Esophagus muscularis mucosa (tissue), 4 donors: Measurements from ENCODE around the gene COL8A2. TPM values are rescaled to one million over a fixed set of nuclear protein-coding genes. Genes with fewer than 3 reads are reported as not detected.

ENCODE experiments used
- DNase-seq: peaks from one replicate; pipeline ENCODE4 v3.0.0-alpha.2; 2017; ENCODE audit errors: extremely low spot score
- H3K27ac ChIP-seq, 4 donors: fragments of 200-600 bp; sonication (generic); replicated peaks in 1 of 4; 1 replicate in 3 of 4; 2 replicates in 1 of 4; pipeline ENCODE4 v1.5.1; 2016 to 2019; ENCODE audit warnings: mild to moderate bottlenecking in 1 of 4
- H3K27me3 ChIP-seq, 4 donors: fragments of 200-600 bp; sonication (generic); one replicate each; pipeline versions ENCODE4 v1.5.1 to v1.6.0; 2016 to 2019
- H3K36me3 ChIP-seq, 4 donors: fragments of 200-600 bp; sonication (generic); one replicate each; pipeline ENCODE4 v1.5.1; 2016 to 2019
- H3K4me1 ChIP-seq, 4 donors: fragments of 200-600 bp; sonication (generic); one replicate each; pipeline ENCODE4 v1.5.1; 2016 to 2019
- H3K4me3 ChIP-seq, 4 donors: fragments of 200-600 bp; sonication (generic); 1 replicate in 2 of 4; 2 replicates in 2 of 4; pipeline ENCODE4 v1.5.1; 2016 to 2019; ENCODE audit warnings: mild to moderate bottlenecking in 4 of 4, moderate library complexity in 1 of 4
- H3K9me3 ChIP-seq, 4 donors: fragments of 200-600 bp; sonication (generic); 1 replicate in 3 of 4; 2 replicates in 1 of 4; pipeline ENCODE4 v1.5.1; 2016 to 2019
- EP300 ChIP-seq: sonication (generic); formaldehyde crosslinking; IDR thresholded peaks from one replicate; pipeline ENCODE4 v1.6.1; 2017; ENCODE audit warnings: antibody characterized with exemption
- POLR2A ChIP-seq: fragments of 450-650 bp; IDR thresholded peaks from one replicate; pipeline ENCODE4 v1.6.1; 2017; ENCODE audit warnings: antibody characterized with exemption, moderate library complexity, mild to moderate bottlenecking, low read depth
- POLR2AphosphoS5 ChIP-seq, 2 donors: sonication (generic); formaldehyde crosslinking; IDR thresholded peaks; one replicate each; pipeline ENCODE4 v1.6.1; 2017; ENCODE audit warnings: antibody characterized with exemption in 2 of 2
- WGBS: methylation state at CpG from one replicate; pipeline ENCODE4 v1.1.5; 2018; 5-methylcytosine and 5-hydroxymethylcytosine counted together
- intact Hi-C: fragments of 100-400 bp; cut with DNase I; formaldehyde crosslinking; loops from one replicate; pipeline ENCODE4 v1.15.1; 2023
- total RNA-seq, 4 donors: library from RNA; depleted of rRNA; stranded (reverse); fragments of >200 nt; gene quantifications; one replicate each; pipeline versions ENCODE4 v1.1.0 to v1.2.1, GENCODE V29; 2016
- TF ChIP-seq, protein P1 (sequence below), 3 experiments: fragments of 200-600 bp in 2 of 3; fragments of 450-650 bp in 1 of 3; sonication (generic) in 2 of 3; IDR thresholded peaks; one replicate each; pipeline ENCODE4 v1.5.1; 2017 to 2019; ENCODE audit warnings: antibody characterized with exemption in 3 of 3, mild to moderate bottlenecking in 2 of 3, moderate library complexity in 1 of 3

Gene COL8A2
- total RNA-seq, 4 donors from 2014 or later, result 20.7 to 57.4 (median 34.7) TPM

DNA sequence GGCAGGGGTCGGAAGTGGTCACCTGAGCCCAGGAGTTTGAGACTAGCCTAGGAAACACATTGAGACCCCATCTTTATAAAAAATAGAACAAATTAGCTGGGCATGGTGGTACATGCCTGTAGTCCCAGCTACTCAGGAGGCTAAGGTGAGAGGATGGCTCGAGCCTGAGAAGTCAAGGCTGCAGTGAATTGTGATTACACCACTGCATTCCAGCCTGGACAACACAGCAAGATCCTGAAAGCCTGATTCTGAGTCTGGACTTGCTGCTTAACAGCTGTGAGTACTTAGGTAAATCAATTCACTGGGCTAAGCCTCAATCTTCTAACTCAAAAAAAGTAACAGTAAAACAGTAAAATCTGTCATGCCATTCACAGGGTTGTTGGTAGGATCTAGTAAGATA, 19.4 kb upstream of the COL8A2 start:
- no peaks in the 10 kb centered on the region for H3K27me3 ChIP-seq
- H3K36me3 ChIP-seq, result peaks cover 0 to 19% (median 8%) of the 10 kb centered on the region in 4 donors
- H3K9me3 ChIP-seq, result no peaks in the 10 kb centered on the region
- 88% methylated on average over 2 of the region's 2 CpGs for WGBS
- DNase-seq, result no peak
- peaks cover 27 to 61% (median 57%) of the 10 kb centered on the region in 4 donors for H3K4me1 ChIP-seq
- H3K27ac ChIP-seq, result no peak overlapping the region
- H3K4me3 ChIP-seq, result no peak overlapping the region
- TF ChIP-seq POLR2AphosphoS5 (IDR thresholded peaks at IDR 0.05), result no peak
- no peak for TF ChIP-seq EP300
- no peak for TF ChIP-seq POLR2A
- intact Hi-C loops, result no loop called here

- TF ChIP-seq POLR2AphosphoS5 (IDR thresholded peaks at IDR 0.05) (no peak), POLR2A (no peak), EP300 (no peak)
- TF ChIP-seq, protein P1, sequence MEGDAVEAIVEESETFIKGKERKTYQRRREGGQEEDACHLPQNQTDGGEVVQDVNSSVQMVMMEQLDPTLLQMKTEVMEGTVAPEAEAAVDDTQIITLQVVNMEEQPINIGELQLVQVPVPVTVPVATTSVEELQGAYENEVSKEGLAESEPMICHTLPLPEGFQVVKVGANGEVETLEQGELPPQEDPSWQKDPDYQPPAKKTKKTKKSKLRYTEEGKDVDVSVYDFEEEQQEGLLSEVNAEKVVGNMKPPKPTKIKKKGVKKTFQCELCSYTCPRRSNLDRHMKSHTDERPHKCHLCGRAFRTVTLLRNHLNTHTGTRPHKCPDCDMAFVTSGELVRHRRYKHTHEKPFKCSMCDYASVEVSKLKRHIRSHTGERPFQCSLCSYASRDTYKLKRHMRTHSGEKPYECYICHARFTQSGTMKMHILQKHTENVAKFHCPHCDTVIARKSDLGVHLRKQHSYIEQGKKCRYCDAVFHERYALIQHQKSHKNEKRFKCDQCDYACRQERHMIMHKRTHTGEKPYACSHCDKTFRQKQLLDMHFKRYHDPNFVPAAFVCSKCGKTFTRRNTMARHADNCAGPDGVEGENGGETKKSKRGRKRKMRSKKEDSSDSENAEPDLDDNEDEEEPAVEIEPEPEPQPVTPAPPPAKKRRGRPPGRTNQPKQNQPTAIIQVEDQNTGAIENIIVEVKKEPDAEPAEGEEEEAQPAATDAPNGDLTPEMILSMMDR (IDR thresholded peaks at IDR 0.05), result no peak
- Histone ChIP-seq H3K27me3 (no peaks in the 10 kb centered on the region), H3K36me3 (peaks cover 7 to 27% (median 16%) of the 10 kb centered on the region in 4 donors), H3K4me3 (no peak overlapping the region), H3K27ac (peak overlapping the region in 1 of 4 donors; percentile 18), H3K9me3 (no peaks in the 10 kb centered on the region), H3K4me1 (peaks cover 25 to 60% (median 54%) of the 10 kb centered on the region in 4 donors)
- intact Hi-C loops, result no loop called here
- WGBS, result 83% methylated on average over 4 of the region's 4 CpGs
- DNase-seq, result no peak
Measured at GRCh38 chr1:36143424-36143823, 18.4 kb upstream of the COL8A2 start.

DNA sequence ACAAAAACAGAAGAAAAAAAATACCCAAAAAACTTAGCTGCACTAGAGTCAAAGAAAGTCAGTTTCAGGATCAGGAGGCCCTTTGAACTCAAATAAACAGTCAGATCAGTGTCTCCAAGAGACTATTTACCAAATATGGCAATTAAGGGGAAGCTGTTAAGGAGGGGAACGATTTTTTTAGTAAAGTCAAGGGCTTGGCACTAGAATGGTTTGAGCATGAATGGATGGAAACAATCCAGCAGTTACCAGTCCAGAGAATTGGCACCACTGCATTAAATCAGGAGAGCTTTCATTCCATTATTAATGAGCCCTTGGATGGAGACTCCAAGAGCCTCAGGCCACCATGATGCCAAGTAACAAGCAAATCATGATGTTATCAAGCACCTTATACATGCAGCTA, 17.1 kb upstream of the COL8A2 start:
- intact Hi-C loops, result no loop called here
- Histone ChIP-seq H3K4me1 (peaks cover 18 to 60% (median 48%) of the 10 kb centered on the region in 4 donors), H3K27ac (peak overlapping the region in 2 of 4 donors; percentile 1 to 64), H3K36me3 (peaks cover 12 to 36% (median 29%) of the 10 kb centered on the region in 4 donors), H3K9me3 (no peaks in the 10 kb centered on the region), H3K4me3 (no peak overlapping the region), H3K27me3 (no peaks in the 10 kb centered on the region)
- WGBS, result 37% methylated on average over 1 of the region's 1 CpG
- no peak for TF ChIP-seq EP300
- TF ChIP-seq, protein P1 (IDR thresholded peaks at IDR 0.05), result no peak
- TF ChIP-seq POLR2A, result no peak
- no peak for TF ChIP-seq POLR2AphosphoS5 (IDR thresholded peaks at IDR 0.05)
- DNase-seq, result no peak

GRCh38 chr1:36139521-36139920, 14.5 kb upstream of the COL8A2 start:
- intact Hi-C loops, result loop anchor here (10.0 kb wide), 1 partner anchor 285 kb away; no protein-coding TSS in a partner anchor
- H3K27me3 ChIP-seq, result no peaks in the 10 kb centered on the region
- TF ChIP-seq POLR2A (no peak), POLR2AphosphoS5 (IDR thresholded peaks at IDR 0.05) (no peak), EP300 (no peak)
- TF ChIP-seq, protein P1 (IDR thresholded peaks at IDR 0.05), result no peak
- H3K4me3 ChIP-seq, result no peak overlapping the region
- WGBS, result 79% methylated on average over 5 of the region's 5 CpGs
- DNase-seq, result no peak
- H3K27ac ChIP-seq, result peak overlapping the region in 1 of 4 donors; percentile 64
- no peaks in the 10 kb centered on the region for H3K9me3 ChIP-seq
- H3K4me1 ChIP-seq, result peaks cover 42 to 81% (median 66%) of the 10 kb centered on the region in 4 donors
- H3K36me3 ChIP-seq, result peaks cover 12 to 44% (median 34%) of the 10 kb centered on the region in 4 donors

GRCh38 chr1:36137776-36138175, 12.8 kb upstream of the COL8A2 start:
- Histone ChIP-seq H3K4me1 (peaks cover 48 to 89% (median 79%) of the 10 kb centered on the region in 4 donors), H3K27ac (peak overlapping the region; percentile 68 to 83 (median 74)), H3K4me3 (no peak overlapping the region), H3K36me3 (peaks cover 12 to 44% (median 34%) of the 10 kb centered on the region in 4 donors), H3K27me3 (no peaks in the 10 kb centered on the region), H3K9me3 (no peaks in the 10 kb centered on the region)
- 73% methylated on average over 3 of the region's 3 CpGs for WGBS
- TF ChIP-seq POLR2A (no peak), POLR2AphosphoS5 (IDR thresholded peaks at IDR 0.05) (no peak), EP300 (no peak)
- TF ChIP-seq, protein P1 (IDR thresholded peaks at IDR 0.05), result no peak
- DNase-seq, result no peak
- intact Hi-C loops, result loop anchor here (10.0 kb wide), 1 partner anchor 287 kb away; no protein-coding TSS in a partner anchor
